Measurements from ENCODE around the gene PLVAP. TPM values are rescaled to one million over a fixed set of nuclear protein-coding genes. Genes with fewer than 3 reads are reported as not detected.

Gene PLVAP
- total RNA-seq, 1 donor from 2014 or later = 0.72 TPM

- peaks cover 9% of the 10 kb centered on the region for H3K36me3 Mint-ChIP-seq
- peaks cover 6% of the 10 kb centered on the region for H3K4me1 Mint-ChIP-seq (ENCODE audit: unreplicated experiment)
- no peak for TF ChIP-seq CTCF (conservative IDR thresholded peaks at IDR 0.05)
- peaks cover 10% of the 10 kb centered on the region for H3K27me3 Mint-ChIP-seq
- DNase-seq (ENCODE audit: extremely low spot score, unreplicated experiment) = no peak
- H3K27ac Mint-ChIP-seq = no peak overlapping the region
- peak overlapping the region; percentile 60 for H3K4me3 Mint-ChIP-seq
- H3K9me3 Mint-ChIP-seq = no peaks in the 10 kb centered on the region
These were observed 48.4 kb downstream of the PLVAP start for GRCh38 chr19:17328517-17329365.

- H3K27me3 Mint-ChIP-seq = peaks cover 10% of the 10 kb centered on the region
- H3K27ac Mint-ChIP-seq = peak overlapping the region; percentile 88
- H3K4me3 Mint-ChIP-seq = peak overlapping the region; percentile 88
- no peaks in the 10 kb centered on the region for H3K9me3 Mint-ChIP-seq
- TF ChIP-seq CTCF (conservative IDR thresholded peaks at IDR 0.05) = peak; percentile 72
- peaks cover 9% of the 10 kb centered on the region for H3K36me3 Mint-ChIP-seq
- peaks cover 5% of the 10 kb centered on the region for H3K4me1 Mint-ChIP-seq (ENCODE audit: unreplicated experiment)
- no peak for DNase-seq (ENCODE audit: extremely low spot score, unreplicated experiment)
These were observed 49.3 kb downstream of the PLVAP start for GRCh38 chr19:17327654-17328516.

GRCh38 chr19:17327068-17327653 lies 50.0 kb downstream of the PLVAP start:
- Mint-ChIP-seq H3K4me3 (peak overlapping the region; percentile 17), H3K27ac (peak overlapping the region; percentile 88), H3K9me3 (no peaks in the 10 kb centered on the region), H3K36me3 (peaks cover 8% of the 10 kb centered on the region), H3K27me3 (peaks cover 10% of the 10 kb centered on the region), H3K4me1 (ENCODE audit: unreplicated experiment) (peaks cover 5% of the 10 kb centered on the region)
- no peak for TF ChIP-seq CTCF (conservative IDR thresholded peaks at IDR 0.05)
- no peak for DNase-seq (ENCODE audit: extremely low spot score, unreplicated experiment)

GRCh38 chr19:17326595-17326966 lies 50.6 kb downstream of the PLVAP start:
- TF ChIP-seq CTCF (conservative IDR thresholded peaks at IDR 0.05) = no peak
- Mint-ChIP-seq H3K9me3 (no peaks in the 10 kb centered on the region), H3K4me1 (ENCODE audit: unreplicated experiment) (peaks cover 5% of the 10 kb centered on the region), H3K4me3 (peak overlapping the region; percentile 17), H3K27me3 (peaks cover 10% of the 10 kb centered on the region), H3K36me3 (peaks cover 8% of the 10 kb centered on the region), H3K27ac (no peak overlapping the region)
- no peak for DNase-seq (ENCODE audit: extremely low spot score, unreplicated experiment)

- H3K36me3 Mint-ChIP-seq = peaks cover 8% of the 10 kb centered on the region
- no peak for TF ChIP-seq CTCF (conservative IDR thresholded peaks at IDR 0.05)
- H3K4me3 Mint-ChIP-seq = no peak overlapping the region
- peaks cover 10% of the 10 kb centered on the region for H3K27me3 Mint-ChIP-seq
- peaks cover 5% of the 10 kb centered on the region for H3K4me1 Mint-ChIP-seq (ENCODE audit: unreplicated experiment)
- no peak overlapping the region for H3K27ac Mint-ChIP-seq
- H3K9me3 Mint-ChIP-seq = no peaks in the 10 kb centered on the region
- no peak for DNase-seq (ENCODE audit: extremely low spot score, unreplicated experiment)
These were observed 51.1 kb downstream of the PLVAP start for GRCh38 chr19:17325881-17326594.
